ENCODE measurements around the gene ZNF622. TPM values are rescaled to one million over a fixed set of nuclear protein-coding genes. Genes with fewer than 3 reads are reported as not detected.

The ZNF622 gene
- 10 to 100 TPM; 24.4 to 30.3 TPM for total RNA-seq
- long read RNA-seq, transcript ZNF622-201 (6 exons, 1,699 nt) = major isoform, 73 of 76 reads
- long read RNA-seq, partial matches to known transcripts = 0 of 76 reads
- long read RNA-seq, other reads (novel, unspliced or antisense) = 3 of 76 reads

- intact Hi-C loops (cut with DNase I) = no loop called here
Measured at GRCh38 chr5:16465544-16466432, at the start of gene ZNF622. TSS of gene ZNF622 (minus strand) at chr5:16465800. CDS start at chr5:16465665, 135 bp downstream.

GRCh38 chr5:16510098-16510497, 44.5 kb upstream of the ZNF622 start:
- ATAC-seq (no peak), DNase-seq (no peak)
- intact Hi-C loops (cut with DNase I) = no loop called here

More at GRCh38 chr5:16465544-16466432, at the start of gene ZNF622:
- DNase-seq (peak; percentile 94), ATAC-seq (peak; percentile 96)

- intact Hi-C loops (cut with DNase I) = no loop called here
- ATAC-seq (peak; percentile 93 to 96), DNase-seq (peak; percentile 70)
Measured at GRCh38 chr5:16508730-16509531, 43.3 kb upstream of the ZNF622 start.

GRCh38 chr5:16507716-16508115, 42.1 kb upstream of the ZNF622 start:
- no peak for DNase-seq
- intact Hi-C loops (cut with DNase I) = no loop called here
- ATAC-seq = peak in 1 of 2 donors; percentile 15

- intact Hi-C loops (cut with DNase I) = no loop called here
- ATAC-seq (no peak), DNase-seq (no peak)
Measured at GRCh38 chr5:16505904-16506303, 40.3 kb upstream of the ZNF622 start.

GRCh38 chr5:16505140-16505891, 39.7 kb upstream of the ZNF622 start:
- DNase-seq (no peak), ATAC-seq (no peak)
- intact Hi-C loops (cut with DNase I) = no loop called here

GRCh38 chr5:16504571-16504970, 39.0 kb upstream of the ZNF622 start:
- intact Hi-C loops (cut with DNase I) = no loop called here
- no peak for DNase-seq
- no peak for ATAC-seq

GRCh38 chr5:16502866-16503265, 37.3 kb upstream of the ZNF622 start:
- ATAC-seq = no peak

GRCh38 chr5:16500024-16500423, 34.4 kb upstream of the ZNF622 start:
- ATAC-seq = no peak
- intact Hi-C loops (cut with DNase I) = no loop called here

More at GRCh38 chr5:16502866-16503265, 37.3 kb upstream of the ZNF622 start:
- DNase-seq = no peak
- intact Hi-C loops (cut with DNase I) = no loop called here

GRCh38 chr5:16497546-16497945, 31.9 kb upstream of the ZNF622 start:
- no peak for DNase-seq
- intact Hi-C loops (cut with DNase I) = no loop called here
- no peak for ATAC-seq

More at GRCh38 chr5:16500024-16500423, 34.4 kb upstream of the ZNF622 start:
- DNase-seq = no peak

GRCh38 chr5:16493261-16493660, 27.7 kb upstream of the ZNF622 start:
- ATAC-seq (peak in 1 of 2 donors; percentile 38), DNase-seq (no peak)
- intact Hi-C loops (cut with DNase I) = no loop called here

- intact Hi-C loops (cut with DNase I) = no loop called here
- DNase-seq (peak; percentile 48), ATAC-seq (peak; percentile 64 to 80)
Measured at GRCh38 chr5:16492398-16493140, 27.0 kb upstream of the ZNF622 start.

GRCh38 chr5:16490911-16491310, 25.3 kb upstream of the ZNF622 start:
- intact Hi-C loops (cut with DNase I) = no loop called here
- ATAC-seq (no peak), DNase-seq (no peak)

- DNase-seq (no peak), ATAC-seq (peak; percentile 81 to 88)
- intact Hi-C loops (cut with DNase I) = loop anchor here (2.0 to 10.0 kb wide), 6 partner anchors 63 to 695 kb away; no protein-coding TSS in a partner anchor
Measured at GRCh38 chr5:16489322-16489791, 23.8 kb upstream of the ZNF622 start.

- intact Hi-C loops (cut with DNase I) = loop anchor here (5.0 to 10.0 kb wide), 4 partner anchors 67 to 697 kb away; no protein-coding TSS in a partner anchor
- ATAC-seq (no peak), DNase-seq (no peak)
Measured at GRCh38 chr5:16487456-16487855, 21.9 kb upstream of the ZNF622 start.

- ATAC-seq (no peak), DNase-seq (no peak)
- intact Hi-C loops (cut with DNase I) = loop anchor here (5.0 to 10.0 kb wide), 4 partner anchors 68 to 698 kb away; no protein-coding TSS in a partner anchor
Measured at GRCh38 chr5:16486711-16487111, 21.1 kb upstream of the ZNF622 start.

- intact Hi-C loops (cut with DNase I) = loop anchor here (5.0 to 10.0 kb wide), 4 partner anchors 69 to 699 kb away; no protein-coding TSS in a partner anchor
- ATAC-seq (no peak), DNase-seq (no peak)
Measured at GRCh38 chr5:16485656-16486055, 20.1 kb upstream of the ZNF622 start.

GRCh38 chr5:16484081-16484480, 18.5 kb upstream of the ZNF622 start:
- DNase-seq (no peak), ATAC-seq (no peak)
- intact Hi-C loops (cut with DNase I) = loop anchor here (10.0 kb wide), 2 partner anchors 71 to 701 kb away; no protein-coding TSS in a partner anchor
